DMS53 treated with DMSO at 0.1 percent for 48 hours (cell line): Measurements from ENCODE around the gene SH3TC1.

Experiments used
- DNase-seq: peaks from one replicate; lab custom pipeline; 2025; ENCODE audit not compliant: unreplicated experiment; lab: John Stamatoyannopoulos, UW

Gene SH3TC1

GRCh38 chr4:8163436-8164193 is 35.5 kb upstream of the SH3TC1 start:
- no peak for DNase-seq

- DNase-seq, result no peak
These were observed 34.9 kb upstream of the SH3TC1 start for GRCh38 chr4:8164194-8164565.

- no peak for DNase-seq
These were observed 34.4 kb upstream of the SH3TC1 start for GRCh38 chr4:8164687-8165086.

GRCh38 chr4:8165374-8165896 is 33.7 kb upstream of the SH3TC1 start:
- DNase-seq, result no peak

GRCh38 chr4:8167291-8167690 is 31.8 kb upstream of the SH3TC1 start:
- DNase-seq, result no peak

- DNase-seq, result no peak
These were observed 31.3 kb upstream of the SH3TC1 start for GRCh38 chr4:8167815-8168214.

GRCh38 chr4:8168232-8168631 is 30.9 kb upstream of the SH3TC1 start:
- DNase-seq, result no peak

- DNase-seq, result no peak
These were observed 30.1 kb upstream of the SH3TC1 start for GRCh38 chr4:8168832-8169598.

GRCh38 chr4:8169763-8170162 is 29.3 kb upstream of the SH3TC1 start:
- no peak for DNase-seq

- DNase-seq, result no peak
These were observed 28.7 kb upstream of the SH3TC1 start for GRCh38 chr4:8170341-8170740.

GRCh38 chr4:8171266-8171665 is 27.8 kb upstream of the SH3TC1 start:
- no peak for DNase-seq

- DNase-seq, result no peak
These were observed 26.8 kb upstream of the SH3TC1 start for GRCh38 chr4:8171984-8172924.

- DNase-seq, result no peak
These were observed 25.4 kb upstream of the SH3TC1 start for GRCh38 chr4:8173492-8174242.

- no peak for DNase-seq
These were observed 24.1 kb upstream of the SH3TC1 start for GRCh38 chr4:8174970-8175369.

GRCh38 chr4:8175686-8176085 is 23.4 kb upstream of the SH3TC1 start:
- DNase-seq, result no peak

GRCh38 chr4:8176547-8177399 is 22.3 kb upstream of the SH3TC1 start:
- peak; percentile 68 for DNase-seq

GRCh38 chr4:8177552-8177951 is 21.5 kb upstream of the SH3TC1 start:
- no peak for DNase-seq

GRCh38 chr4:8177956-8178355 is 21.1 kb upstream of the SH3TC1 start:
- no peak for DNase-seq

GRCh38 chr4:8179074-8179473 is 20.0 kb upstream of the SH3TC1 start:
- no peak for DNase-seq

GRCh38 chr4:8179771-8180170 is 19.3 kb upstream of the SH3TC1 start:
- DNase-seq, result no peak
